Hepatocyte (in vitro differentiated cells): ENCODE data around the gene COL5A1.

Experiments
- CTCF ChIP-seq: fragments of 200-600 bp; sonication (generic); IDR thresholded peaks from 2 replicates; pipeline ENCODE4 v1.5.1; 2016; ENCODE audit warnings: antibody characterized with exemption, mild to moderate bottlenecking; ENCODE audit not compliant: poor library complexity
- EZH2 ChIP-seq: fragments of 200-600 bp; sonication (generic); IDR thresholded peaks from 2 replicates; pipeline ENCODE4 v1.6.1; 2016; ENCODE audit warnings: antibody characterized with exemption, mild to moderate bottlenecking, borderline replicate concordance
- EZH2phosphoT487 ChIP-seq: fragments of 200-600 bp; sonication (generic); IDR thresholded peaks from one replicate; pipeline ENCODE4 v1.6.1; 2018; ENCODE audit warnings: antibody characterized with exemption, mild to moderate bottlenecking, low read depth, moderate library complexity; ENCODE audit not compliant: unreplicated experiment, severe bottlenecking

- TF ChIP-seq EZH2: no peak
- no peak for TF ChIP-seq CTCF
- no peak for TF ChIP-seq EZH2phosphoT487
These were observed 117.5 kb downstream of the COL5A1 start for GRCh38 chr9:134758949-134759607.
